Osteocyte (in vitro differentiated cells): ENCODE measurements around the gene TPST2. TPM values are rescaled to one million over a fixed set of nuclear protein-coding genes. Genes with fewer than 3 reads are reported as not detected.

Source experiments
- DNase-seq: peaks from one replicate; pipeline ENCODE4 v3.0.0; 2021; ENCODE audit warnings: mixed read lengths; ENCODE audit not compliant: unreplicated experiment; ENCODE audit errors: extremely low spot score
- H3K27ac Mint-ChIP-seq: one replicate; pipeline ENCODE4 v1.8.0; 2021; ENCODE audit warnings: mild to moderate bottlenecking, mixed read lengths; ENCODE audit not compliant: unreplicated experiment
- H3K27me3 Mint-ChIP-seq: one replicate; pipeline ENCODE4 v1.8.0; 2021; ENCODE audit warnings: mixed read lengths; ENCODE audit not compliant: unreplicated experiment
- H3K36me3 Mint-ChIP-seq: one replicate; pipeline ENCODE4 v1.8.0; 2021; ENCODE audit warnings: mixed read lengths; ENCODE audit not compliant: unreplicated experiment
- H3K4me1 Mint-ChIP-seq: one replicate; pipeline ENCODE4 v1.8.0; 2021; ENCODE audit warnings: mixed read lengths; ENCODE audit not compliant: unreplicated experiment
- H3K4me3 Mint-ChIP-seq: one replicate; pipeline ENCODE4 v1.8.0; 2021; ENCODE audit warnings: mild to moderate bottlenecking, moderate library complexity, mixed read lengths; ENCODE audit not compliant: unreplicated experiment
- H3K9me3 Mint-ChIP-seq: one replicate; pipeline ENCODE4 v1.8.0; 2021; ENCODE audit warnings: mixed read lengths; ENCODE audit not compliant: unreplicated experiment
- CTCF ChIP-seq: fragments of 200-600 bp; sonication (generic); IDR thresholded peaks from 2 replicates; pipeline ENCODE4 v1.5.0; 2021; ENCODE audit warnings: antibody characterized with exemption, mild to moderate bottlenecking, moderate library complexity
- total RNA-seq: library from RNA; stranded (reverse); gene quantifications from 2 replicates; pipeline ENCODE4 v1.2.1, GENCODE V29; 2021

TPST2 gene
- total RNA-seq, 1 donor from 2014 or later = 16.3 TPM

DNA sequence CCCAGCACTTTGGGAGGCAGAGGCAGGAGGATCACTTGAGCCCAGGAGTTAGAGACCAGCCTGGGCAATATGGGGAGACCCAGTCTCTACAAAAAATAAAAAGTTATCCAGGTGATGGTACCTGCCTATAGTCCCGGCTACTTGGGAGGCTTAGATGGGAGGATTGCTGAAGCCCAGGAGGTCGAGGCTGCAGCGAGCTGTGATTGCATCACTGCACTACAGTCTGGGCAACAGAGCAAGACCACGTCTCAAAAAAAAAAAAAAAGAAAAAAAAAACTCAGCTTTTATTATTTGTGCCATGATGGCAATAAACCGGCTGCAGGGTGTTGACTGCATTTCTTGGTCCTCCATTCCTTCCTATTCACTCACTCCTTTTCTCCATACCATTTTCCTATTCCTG lies 44.1 kb downstream of the TPST2 start:
- H3K36me3 Mint-ChIP-seq = no peaks in the 10 kb centered on the region
- H3K27me3 Mint-ChIP-seq = no peaks in the 10 kb centered on the region
- no peak overlapping the region for H3K27ac Mint-ChIP-seq

DNA sequence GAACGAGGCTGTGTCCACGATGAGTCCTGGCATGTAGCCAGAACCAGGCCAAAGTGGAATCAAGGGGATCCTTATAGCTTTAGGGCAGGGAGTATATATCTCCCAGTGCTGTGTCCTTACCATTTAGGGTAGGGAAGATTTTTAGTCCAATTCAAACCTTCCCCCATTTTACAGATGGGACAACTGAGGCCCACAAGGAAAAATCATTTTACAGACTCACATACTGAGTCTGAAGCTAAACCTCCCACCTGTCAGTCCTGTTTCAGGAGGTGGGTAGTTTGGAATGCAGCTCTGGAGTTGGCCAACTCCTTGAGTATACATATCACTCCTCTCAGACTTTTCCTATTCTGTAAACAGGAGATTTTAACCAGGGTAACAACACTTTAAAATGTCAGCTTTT lies 44.5 kb downstream of the TPST2 start:
- Mint-ChIP-seq H3K9me3 (no peaks in the 10 kb centered on the region), H3K27ac (no peak overlapping the region), H3K4me1 (peaks cover 7% of the 10 kb centered on the region), H3K4me3 (no peak overlapping the region), H3K27me3 (no peaks in the 10 kb centered on the region), H3K36me3 (peaks cover 2% of the 10 kb centered on the region)
- DNase-seq = no peak
- TF ChIP-seq CTCF = no peak

More for the DNA sequence above, 44.1 kb downstream of the TPST2 start:
- peaks cover 11% of the 10 kb centered on the region for H3K4me1 Mint-ChIP-seq
- H3K4me3 Mint-ChIP-seq = no peak overlapping the region
- no peaks in the 10 kb centered on the region for H3K9me3 Mint-ChIP-seq
- TF ChIP-seq CTCF = no peak
- no peak for DNase-seq

GRCh38 chr22:26544489-26544888 lies 45.4 kb downstream of the TPST2 start:
- H3K36me3 Mint-ChIP-seq = peaks cover 2% of the 10 kb centered on the region
- no peak overlapping the region for H3K27ac Mint-ChIP-seq
- no peak overlapping the region for H3K4me3 Mint-ChIP-seq
- H3K9me3 Mint-ChIP-seq = no peaks in the 10 kb centered on the region
- DNase-seq = no peak
- no peaks in the 10 kb centered on the region for H3K27me3 Mint-ChIP-seq
- no peaks in the 10 kb centered on the region for H3K4me1 Mint-ChIP-seq
- no peak for TF ChIP-seq CTCF

DNA sequence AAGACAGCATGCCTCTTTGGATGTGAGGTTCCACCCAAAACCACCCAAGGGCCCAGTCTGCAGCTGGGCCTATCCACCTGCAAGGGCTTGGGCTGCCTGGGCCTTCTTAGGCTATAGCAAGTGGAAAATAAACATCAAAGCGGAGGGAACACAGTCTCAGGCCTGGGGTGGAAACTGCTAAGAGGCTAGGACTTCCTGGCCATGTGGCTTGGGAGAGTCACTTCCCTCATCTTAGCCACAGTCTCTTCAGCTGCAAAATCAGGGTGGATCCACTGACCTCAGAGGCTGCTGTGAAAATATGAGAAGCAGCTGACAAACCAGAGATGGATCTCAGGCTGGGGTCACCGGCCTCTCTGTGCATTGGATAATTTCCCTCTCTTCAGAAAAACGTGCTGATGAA lies 47.1 kb downstream of the TPST2 start:
- Mint-ChIP-seq H3K27me3 (no peaks in the 10 kb centered on the region), H3K36me3 (peaks cover 7% of the 10 kb centered on the region), H3K9me3 (no peaks in the 10 kb centered on the region), H3K4me1 (no peaks in the 10 kb centered on the region), H3K4me3 (no peak overlapping the region), H3K27ac (no peak overlapping the region)
- DNase-seq = no peak
- TF ChIP-seq CTCF = no peak

DNA sequence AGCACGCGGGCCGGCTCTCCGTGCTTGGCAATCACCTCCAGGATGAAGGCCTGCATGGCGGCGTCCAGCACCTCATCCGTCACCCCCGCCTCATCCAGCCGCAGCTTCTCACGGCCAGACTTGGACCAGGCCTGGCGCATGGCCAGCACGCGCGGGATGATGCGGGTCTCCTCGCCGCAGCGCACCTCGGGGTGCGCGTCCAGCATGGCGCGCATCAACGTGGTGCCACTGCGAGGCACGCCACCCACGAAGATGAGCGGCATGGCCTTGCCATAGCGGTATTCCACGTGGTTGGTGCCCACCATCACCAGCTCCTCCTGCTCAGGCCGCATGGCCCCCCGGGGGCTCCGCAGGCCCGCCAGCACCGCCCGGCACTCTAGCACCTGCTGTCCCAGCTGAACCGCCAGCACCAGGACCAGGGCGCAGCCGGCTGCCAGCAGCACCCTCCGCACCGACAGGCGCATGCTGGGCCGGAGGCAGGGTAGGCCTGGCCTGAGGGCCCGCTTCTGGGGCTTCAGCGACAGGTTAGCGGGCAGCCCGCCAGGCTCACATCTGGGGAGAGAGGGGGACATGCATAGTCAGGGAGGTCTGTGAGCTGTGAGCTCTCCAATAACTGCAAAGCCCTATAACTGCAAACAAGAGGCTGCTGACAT lies 48.6 kb downstream of the TPST2 start:
- Mint-ChIP-seq H3K4me1 (no peaks in the 10 kb centered on the region), H3K27ac (no peak overlapping the region)
- no peak for DNase-seq

More for the DNA sequence above, 48.6 kb downstream of the TPST2 start:
- Mint-ChIP-seq H3K27me3 (no peaks in the 10 kb centered on the region), H3K9me3 (no peaks in the 10 kb centered on the region), H3K36me3 (peaks cover 7% of the 10 kb centered on the region), H3K4me3 (no peak overlapping the region)
- TF ChIP-seq CTCF = no peak
